Prostate gland (tissue), 2 donors: ENCODE data around the gene SLC24A3. TPM values are rescaled to one million over a fixed set of nuclear protein-coding genes. Genes with fewer than 3 reads are reported as not detected.

Experiments used
- DNase-seq: peaks from one replicate; pipeline ENCODE4 v3.0.0-alpha.2; 2019; ENCODE audit warnings: low spot score
- H3K27ac ChIP-seq, 2 donors: fragments of 200-600 bp; sonication (generic); 2 replicates each; pipeline ENCODE4 v1.5.1; 2017 to 2019
- H3K27me3 ChIP-seq: fragments of 200-600 bp; sonication (generic); replicated peaks from 2 replicates; pipeline ENCODE4 v1.5.1; 2019; ENCODE audit not compliant: insufficient read depth
- H3K36me3 ChIP-seq, 2 donors: fragments of 200-600 bp; sonication (generic); 1 replicate in 1 of 2; 2 replicates in 1 of 2; pipeline versions ENCODE4 v1.5.1 to v1.8.1; 2017 to 2019
- H3K4me1 ChIP-seq: fragments of 200-600 bp; sonication (generic); replicated peaks from 2 replicates; pipeline ENCODE4 v1.5.1; 2019
- H3K4me3 ChIP-seq, 2 donors: fragments of 200-600 bp; sonication (generic); 2 replicates each; pipeline ENCODE4 v1.5.1; 2017 to 2019
- H3K9me3 ChIP-seq: fragments of 200-600 bp; sonication (generic); 2 replicates; pipeline ENCODE4 v1.5.1; 2017
- CTCF ChIP-seq, 4 experiments: fragments of 200-600 bp in 2 of 4; fragments of 450-650 bp in 2 of 4; sonication (generic) in 2 of 4; IDR thresholded peaks; 1 replicate in 3 of 4; 2 replicates in 1 of 4; pipeline ENCODE4 v1.5.1; 2016 to 2019; ENCODE audit warnings: antibody characterized with exemption in 4 of 4, mild to moderate bottlenecking in 2 of 4, moderate library complexity in 2 of 4
- POLR2A ChIP-seq: fragments of 450-650 bp; IDR thresholded peaks from one replicate; pipeline ENCODE4 v1.6.1; 2016; ENCODE audit warnings: antibody characterized with exemption, mild to moderate bottlenecking
- POLR2AphosphoS5 ChIP-seq: sonication (generic); formaldehyde crosslinking; IDR thresholded peaks from one replicate; pipeline ENCODE4 v1.6.1; 2017; ENCODE audit warnings: antibody characterized with exemption
- WGBS: methylation state at CpG from one replicate; pipeline ENCODE4 v1.1.5; 2018; 5-methylcytosine and 5-hydroxymethylcytosine counted together
- intact Hi-C: fragments of 100-400 bp; cut with DNase I; formaldehyde crosslinking; loops from one replicate; pipeline ENCODE4 v1.14.2; 2022
- total RNA-seq, 2 donors: library from RNA; depleted of rRNA; stranded (reverse); fragments of >200 nt; gene quantifications; one replicate each; pipeline ENCODE4 v1.1.0, GENCODE V29; 2016

SLC24A3 gene
- total RNA-seq, 2 donors from 2014 or later = 4.6 to 8.0 TPM

- Histone ChIP-seq H3K9me3 (no peaks in the 10 kb centered on the region), H3K36me3 (no peaks in the 10 kb centered on the region), H3K4me3 (no peak overlapping the region), H3K4me1 (no peaks in the 10 kb centered on the region), H3K27me3 (no peaks in the 10 kb centered on the region), H3K27ac (no peak overlapping the region)
- TF ChIP-seq POLR2AphosphoS5 (peak; percentile 42), POLR2A (no peak), CTCF (IDR thresholded peaks at IDR 0.05) (peak; percentile 92 to 95 (median 94))
- peak; percentile 61 for DNase-seq
- WGBS = 41% methylated on average over 19 of the region's 19 CpGs
- intact Hi-C loops = loop anchor here (2.0 to 5.0 kb wide), 4 partner anchors 73 to 1030 kb away; no protein-coding TSS in a partner anchor
Measured at GRCh38 chr20:19661717-19662636, 449.5 kb downstream of the SLC24A3 start.

DNA sequence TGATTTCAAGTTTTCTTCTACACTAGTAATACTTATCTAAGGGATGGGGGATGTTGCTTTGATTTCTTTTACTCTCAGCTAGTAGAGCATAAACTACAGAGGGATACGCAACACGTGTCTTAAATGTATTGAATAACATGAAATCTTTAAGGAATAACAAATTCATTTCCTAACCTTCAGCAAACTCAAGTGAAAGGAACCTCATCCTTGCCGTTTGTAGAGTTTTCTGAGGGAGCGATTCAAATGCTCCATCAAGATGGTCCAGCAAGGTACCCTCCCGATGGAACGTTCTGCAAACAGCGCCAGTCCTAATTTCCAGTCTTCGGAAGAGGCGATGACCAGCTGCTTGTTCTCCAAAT, 450.2 kb downstream of the SLC24A3 start:
- Histone ChIP-seq H3K4me3 (no peak overlapping the region), H3K27me3 (no peaks in the 10 kb centered on the region), H3K27ac (no peak overlapping the region), H3K36me3 (no peaks in the 10 kb centered on the region), H3K9me3 (no peaks in the 10 kb centered on the region), H3K4me1 (no peaks in the 10 kb centered on the region)
- TF ChIP-seq POLR2A (no peak), CTCF (IDR thresholded peaks at IDR 0.05) (no peak), POLR2AphosphoS5 (no peak)
- no peak for DNase-seq
- intact Hi-C loops = loop anchor here (2.0 to 5.0 kb wide), 4 partner anchors 74 to 1030 kb away; no protein-coding TSS in a partner anchor
- 47% methylated on average over 9 of the region's 9 CpGs for WGBS

- no peaks in the 10 kb centered on the region for H3K36me3 ChIP-seq
- no peak overlapping the region for H3K27ac ChIP-seq
- TF ChIP-seq CTCF (IDR thresholded peaks at IDR 0.05) (no peak), POLR2A (no peak), POLR2AphosphoS5 (no peak)
- no peak for DNase-seq
- H3K27me3 ChIP-seq = no peaks in the 10 kb centered on the region
- no peak overlapping the region for H3K4me3 ChIP-seq
- no peaks in the 10 kb centered on the region for H3K4me1 ChIP-seq
- no peaks in the 10 kb centered on the region for H3K9me3 ChIP-seq
- 86% methylated on average over 3 of the region's 3 CpGs for WGBS
- intact Hi-C loops = no loop called here
Measured at GRCh38 chr20:19668418-19668817, 456.0 kb downstream of the SLC24A3 start.

DNA sequence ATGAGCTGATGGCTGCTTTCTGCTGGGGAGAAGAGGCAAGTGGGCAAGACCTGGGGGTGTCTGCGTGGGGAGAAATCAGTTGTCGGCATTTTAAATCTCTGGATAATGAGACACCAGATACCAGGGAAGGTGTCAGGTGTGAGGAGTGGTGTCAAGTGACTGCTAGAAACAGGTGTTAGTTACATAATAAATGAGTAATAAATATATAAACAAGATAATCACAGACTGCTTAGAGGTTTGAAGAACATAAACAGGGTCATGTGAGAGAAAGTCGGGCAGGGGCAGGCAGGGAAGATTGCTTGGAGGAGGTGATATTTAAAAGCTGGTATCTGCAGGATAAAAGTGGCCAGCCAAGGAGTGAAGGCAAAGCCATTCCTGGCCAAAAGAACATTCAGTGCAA, 458.4 kb downstream of the SLC24A3 start:
- H3K4me3 ChIP-seq = no peak overlapping the region
- WGBS = 82% methylated on average over 3 of the region's 3 CpGs
- H3K27ac ChIP-seq = no peak overlapping the region
- H3K4me1 ChIP-seq = no peaks in the 10 kb centered on the region
- no peaks in the 10 kb centered on the region for H3K9me3 ChIP-seq
- intact Hi-C loops = no loop called here
- H3K36me3 ChIP-seq = no peaks in the 10 kb centered on the region
- TF ChIP-seq POLR2A = no peak
- TF ChIP-seq POLR2AphosphoS5 = no peak
- no peak for TF ChIP-seq CTCF (IDR thresholded peaks at IDR 0.05)
- no peaks in the 10 kb centered on the region for H3K27me3 ChIP-seq
- no peak for DNase-seq

DNA sequence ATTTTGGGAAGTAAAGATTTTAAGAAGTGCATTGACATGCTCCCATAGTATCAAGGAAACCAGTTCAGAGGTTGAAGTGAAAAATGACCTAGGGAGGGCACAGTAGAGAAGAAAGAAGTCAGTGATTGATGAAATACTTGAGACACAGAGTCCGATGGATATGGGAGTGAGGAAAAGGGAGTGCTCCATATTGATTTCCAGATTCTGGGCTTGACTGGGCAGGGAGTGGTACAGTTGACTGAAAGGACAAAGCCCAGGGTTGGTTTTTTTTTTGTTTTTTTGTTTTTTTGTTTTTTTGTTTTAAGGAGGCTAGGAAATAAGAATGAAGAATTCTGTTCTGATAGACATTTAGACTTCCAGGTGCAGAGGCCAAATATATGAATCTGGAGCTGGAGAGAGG, 458.9 kb downstream of the SLC24A3 start:
- no peak for DNase-seq
- no peaks in the 10 kb centered on the region for H3K4me1 ChIP-seq
- no peak overlapping the region for H3K27ac ChIP-seq
- H3K9me3 ChIP-seq = no peaks in the 10 kb centered on the region
- no peak overlapping the region for H3K4me3 ChIP-seq
- TF ChIP-seq POLR2AphosphoS5 = no peak
- TF ChIP-seq CTCF (IDR thresholded peaks at IDR 0.05) = no peak
- TF ChIP-seq POLR2A = no peak
- no peaks in the 10 kb centered on the region for H3K36me3 ChIP-seq
- H3K27me3 ChIP-seq = no peaks in the 10 kb centered on the region
- intact Hi-C loops = no loop called here
- 92% methylated on average over 1 of the region's 1 CpG for WGBS
